ENCODE measurements around the gene GLTP. TPM values are rescaled to one million over a fixed set of nuclear protein-coding genes. Genes with fewer than 3 reads are reported as not detected.
"Not testable (repeated sequence)": the region's sequence is repeated elsewhere in the genome, so short reads cannot be mapped to it uniquely, and the experiment has no call there.

Gene GLTP
- total and polyA plus RNA-seq, 12 donors, result 18.0 to 28.0 (median 21.9) TPM

DNA sequence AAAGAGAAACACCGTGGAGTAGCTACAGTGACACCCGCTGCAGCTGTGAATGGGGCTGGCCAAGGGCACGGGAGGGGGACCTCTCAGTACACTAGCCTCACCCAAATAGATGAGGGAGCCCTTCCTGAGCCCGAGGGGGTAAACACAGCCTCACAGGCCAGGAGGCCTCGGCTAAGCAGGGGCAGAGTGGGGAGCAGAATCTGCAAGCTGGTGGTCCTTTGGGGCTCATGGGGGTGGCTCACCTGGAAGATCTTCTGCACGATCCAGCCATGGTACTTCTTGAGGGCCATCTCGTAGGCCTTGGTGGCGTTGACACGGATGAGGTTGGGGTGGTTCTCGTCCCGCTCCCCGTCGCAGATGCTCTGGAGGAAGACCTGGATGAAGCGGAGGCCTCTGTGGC, 25.0 kb downstream of the GLTP start:
- H3K4me3 ChIP-seq, result no peak overlapping the region
- ATAC-seq, result peak in 1 of 8 donors; percentile 35
- WGBS, 2 donors, result 93 to 96% methylated on average over 14 of the region's 14 CpGs
- intact Hi-C loops (cut with DNase I), result no loop called here
- no peak for DNase-seq
- H3K27me3 ChIP-seq, result no peaks in the 10 kb centered on the region
- no peak for TF ChIP-seq CTCF (IDR thresholded peaks at IDR 0.05)
- no peaks in the 10 kb centered on the region for H3K4me1 ChIP-seq
- no peaks in the 10 kb centered on the region for H3K9me3 ChIP-seq
- no peak overlapping the region for H3K27ac ChIP-seq
- H3K36me3 ChIP-seq, result peaks cover 0 to 83% (median 35%) of the 10 kb centered on the region in 9 donors

DNA sequence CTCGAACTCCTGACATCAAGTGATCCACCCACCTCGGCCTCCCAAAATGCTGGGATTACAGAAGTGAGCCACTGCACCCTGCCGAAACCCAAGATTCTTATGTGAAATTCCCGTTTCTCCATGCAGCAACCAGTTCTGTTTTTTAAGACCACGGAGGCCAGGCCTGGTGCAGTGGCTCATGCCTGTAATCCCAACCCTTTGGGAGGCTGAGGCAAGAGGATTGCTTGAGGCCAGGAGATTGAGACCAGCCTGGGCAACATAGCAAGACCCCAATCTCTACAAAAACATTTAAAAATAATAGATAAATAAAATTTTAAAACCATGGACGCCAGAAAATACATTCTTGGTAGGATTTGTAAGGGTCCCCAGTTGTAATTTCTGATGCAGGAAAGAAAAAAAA, 29.8 kb downstream of the GLTP start:
- DNase-seq; ATAC-seq; H3K27me3 ChIP-seq; H3K9me3 ChIP-seq; H3K27ac ChIP-seq; H3K4me3 ChIP-seq; intact Hi-C loops (cut with DNase I): not testable (repeated sequence)
- 88% methylated on average over 6 of the region's 6 CpGs for WGBS, 2 donors
- Histone ChIP-seq H3K36me3 (peaks cover 0 to 46% (median 12%) of the 10 kb centered on the region in 9 donors), H3K4me1 (peaks cover 0 to 23% (median 0%) of the 10 kb centered on the region in 9 donors)

- H3K27ac ChIP-seq, result peak overlapping the region in 1 of 10 donors; percentile 60
- H3K4me3 ChIP-seq, result no peak overlapping the region
- peaks cover 0 to 30% (median 0%) of the 10 kb centered on the region in 9 donors for H3K4me1 ChIP-seq
- intact Hi-C loops (cut with DNase I), result no loop called here
- H3K9me3 ChIP-seq, result no peaks in the 10 kb centered on the region
- ATAC-seq, result no peak
- TF ChIP-seq CTCF (IDR thresholded peaks at IDR 0.05), result no peak
- H3K36me3 ChIP-seq, result peaks cover 0 to 19% (median under 1%) of the 10 kb centered on the region in 9 donors
- no peaks in the 10 kb centered on the region for H3K27me3 ChIP-seq
- no peak for DNase-seq
- WGBS, 2 donors, result 43 to 47% methylated on average over 7 of the region's 7 CpGs
Observed at GRCh38 chr12:109847142-109847735, 33.1 kb downstream of the GLTP start.

DNA sequence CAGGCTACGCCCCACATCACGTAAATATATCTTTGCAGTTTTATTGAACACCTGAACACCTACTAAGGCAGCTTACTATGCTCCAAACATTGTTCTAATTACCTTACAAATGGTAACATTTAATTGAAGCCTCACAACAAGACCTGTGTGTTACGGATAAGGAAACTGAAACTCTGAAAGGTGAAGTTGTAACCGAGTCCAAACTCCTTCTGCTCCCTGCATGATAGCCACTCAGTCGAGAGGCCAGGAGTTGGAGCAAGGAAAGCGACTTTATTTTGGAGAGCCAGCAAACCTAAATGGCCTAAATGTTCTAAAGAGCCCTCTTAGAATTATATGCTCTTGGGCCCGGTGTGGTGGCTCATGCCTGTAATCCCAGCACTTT, 34.5 kb downstream of the GLTP start:
- peaks cover 0 to 30% (median 0%) of the 10 kb centered on the region in 9 donors for H3K4me1 ChIP-seq
- peak overlapping the region in 1 of 10 donors; percentile 60 for H3K27ac ChIP-seq
- peaks cover 0 to 6% (median 0%) of the 10 kb centered on the region in 9 donors for H3K36me3 ChIP-seq
- no peak for TF ChIP-seq CTCF (IDR thresholded peaks at IDR 0.05)
- intact Hi-C loops (cut with DNase I), result loop anchor here in 7 of 10 donors (1.0 to 2.0 kb wide), 2 partner anchors 41 kb away; no protein-coding TSS in a partner anchor
- no peaks in the 10 kb centered on the region for H3K9me3 ChIP-seq
- ATAC-seq (no peak), DNase-seq (no peak)
- no peaks in the 10 kb centered on the region for H3K27me3 ChIP-seq
- WGBS, 2 donors, result 89 to 93% methylated on average over 7 of the region's 7 CpGs
- H3K4me3 ChIP-seq, result peak overlapping the region in 4 of 10 donors; percentile 25 to 33 (median 28)

Data from heart right ventricle (tissue), 16 donors.